Right lung (tissue), 5 donors: ENCODE data around the gene MKS1. TPM values are rescaled to one million over a fixed set of nuclear protein-coding genes. Genes with fewer than 3 reads are reported as not detected.

Experiments used
- DNase-seq, 2 donors: peaks; one replicate each; pipeline ENCODE4 v3.0.0-alpha.2; 2013
- polyA plus RNA-seq, 5 donors: library from polyadenylated mRNA; unstranded; fragments of 120-200 nt; gene quantifications; one replicate each; pipeline versions ENCODE4 v1.2.1 to v1.2.3, GENCODE V29; 2013; ENCODE audit warnings: inconsistent platforms in 1 of 5, low replicate concordance in 1 of 5; ENCODE audit not compliant: insufficient read length in 5 of 5, insufficient read depth in 1 of 5

Gene MKS1
- polyA plus RNA-seq, 5 donors, result 32.7 to 44.5 (median 40.4) TPM

DNA sequence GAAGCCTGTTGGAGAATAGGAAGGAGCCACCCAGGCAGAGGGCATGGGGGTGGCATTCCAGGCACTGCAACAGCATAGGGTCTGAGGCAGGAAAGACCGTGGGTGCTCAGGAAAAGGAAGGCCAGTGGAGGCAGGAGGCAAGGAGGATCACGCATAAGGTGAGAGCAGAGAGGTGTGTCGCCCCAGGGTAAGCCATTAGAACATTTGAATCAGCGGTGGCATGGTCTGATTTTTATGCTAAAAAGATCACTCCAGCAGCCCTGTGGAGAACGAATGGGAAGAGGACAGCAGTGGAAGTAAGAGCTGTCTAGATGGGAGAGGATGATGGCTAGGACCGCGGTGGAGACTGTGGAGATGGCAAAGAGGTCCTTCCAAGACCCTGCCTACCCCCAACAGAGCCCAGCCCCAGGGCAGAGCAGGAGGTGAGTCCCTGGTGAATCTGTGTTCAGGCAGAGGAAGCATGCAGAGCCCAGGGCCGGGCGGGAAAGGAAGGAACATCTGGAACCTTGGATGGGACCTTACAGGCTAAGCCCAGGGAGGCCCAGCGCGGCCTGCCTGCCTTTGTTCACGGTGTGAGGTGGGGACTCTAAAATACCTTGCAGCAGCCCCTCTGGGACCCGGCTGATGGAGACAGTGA, 27.2 kb upstream of the MKS1 start:
- no peak for DNase-seq

DNA sequence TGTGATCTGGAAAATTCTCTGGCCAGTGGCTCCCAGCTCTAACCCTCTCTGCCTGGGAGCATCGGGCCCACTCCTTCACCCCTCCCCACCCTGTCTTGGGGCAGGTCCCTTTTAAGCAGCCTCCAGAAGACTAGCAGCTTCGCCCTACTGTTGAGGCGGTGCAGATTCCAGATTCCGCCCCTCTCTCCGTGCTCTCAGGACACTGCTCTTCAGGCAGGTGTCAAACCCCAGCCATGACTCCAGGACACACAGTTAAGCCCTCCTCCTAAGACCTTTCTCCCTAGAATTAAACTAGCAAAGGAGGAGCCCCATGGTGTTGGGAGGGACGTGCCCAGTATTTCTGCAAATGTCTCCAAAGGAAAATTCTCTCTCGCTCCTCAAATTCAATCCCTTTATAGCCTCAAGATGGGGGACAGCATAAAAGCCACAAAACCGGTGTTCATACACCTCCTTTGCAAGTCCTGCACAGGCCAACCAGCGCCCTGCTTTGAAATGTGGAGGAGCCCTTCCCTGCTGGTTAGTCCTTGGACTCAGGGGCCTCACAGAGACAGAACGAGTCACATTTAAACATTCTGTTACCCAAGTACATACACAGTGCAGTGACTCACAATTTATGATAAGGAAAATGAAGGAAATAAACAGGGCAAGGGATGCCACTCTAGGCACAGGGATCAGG, 26.5 kb upstream of the MKS1 start:
- no peak for DNase-seq

GRCh38 chr17:58244963-58245362, 25.9 kb upstream of the MKS1 start:
- DNase-seq, result no peak

DNA sequence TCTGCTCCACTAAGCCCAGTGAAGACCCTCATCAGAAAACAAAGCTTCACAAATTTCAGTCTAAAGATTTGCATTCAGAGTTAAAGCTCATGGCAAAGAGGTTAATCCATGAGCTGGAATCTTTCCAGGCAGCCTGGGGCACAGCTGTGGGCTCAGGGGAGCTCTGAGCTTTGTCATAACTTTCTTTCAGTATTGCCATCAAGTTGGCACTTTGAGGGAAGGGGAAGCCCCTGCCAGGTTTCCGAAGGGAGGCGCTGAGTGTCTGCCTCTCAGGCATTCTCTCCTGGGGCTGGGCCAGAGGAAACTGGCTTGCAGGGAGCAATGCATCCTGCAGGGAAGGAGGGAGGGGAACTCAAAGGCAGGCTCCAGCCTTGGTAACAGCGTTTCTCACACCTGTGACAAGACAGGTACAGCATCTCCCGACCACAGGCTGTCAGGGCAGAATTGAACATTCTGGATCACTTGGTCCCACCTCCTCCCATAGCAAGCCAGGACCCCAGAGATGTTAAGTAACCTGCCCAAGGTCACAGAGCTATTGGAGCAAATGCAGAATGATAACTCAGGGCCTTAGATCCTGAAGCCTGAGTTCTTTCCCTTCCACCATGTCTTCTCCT, 23.2 kb upstream of the MKS1 start:
- no peak for DNase-seq

- no peak for DNase-seq
Observed at GRCh38 chr17:58239987-58240386, 20.9 kb upstream of the MKS1 start.

GRCh38 chr17:58238147-58238634, 19.1 kb upstream of the MKS1 start, which contains the start of gene LPO:
TSS of gene LPO (plus strand) at chr17:58238584. CDS start at chr17:58242980, 4,396 bp downstream.
- no peak for DNase-seq

- no peak for DNase-seq
Observed at GRCh38 chr17:58236394-58236793, 17.3 kb upstream of the MKS1 start.

- DNase-seq, result no peak
Observed at GRCh38 chr17:58235821-58236220, 16.8 kb upstream of the MKS1 start.

- DNase-seq, result no peak
Observed at GRCh38 chr17:58234512-58234911, 15.5 kb upstream of the MKS1 start.

DNA sequence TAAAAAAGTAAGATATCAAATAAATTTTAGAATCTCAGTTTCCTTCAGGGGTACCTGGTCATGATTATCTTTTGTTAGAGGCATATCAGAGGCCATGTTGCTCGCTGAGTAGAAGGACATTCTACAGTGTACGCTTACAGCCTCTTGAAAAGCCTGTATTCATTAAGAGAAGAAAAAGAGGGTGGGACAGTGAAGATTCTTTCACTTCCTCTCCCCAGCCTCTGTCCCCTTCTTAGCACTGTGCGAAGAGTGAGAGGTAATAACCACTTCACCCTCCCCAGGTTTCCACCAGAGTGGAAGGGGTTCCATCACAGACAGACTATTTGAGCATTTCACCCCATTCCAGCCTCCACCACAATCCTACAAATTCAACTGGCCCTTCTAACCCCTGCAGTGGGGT, 14.5 kb upstream of the MKS1 start:
- no peak for DNase-seq

- DNase-seq, result no peak
Observed at GRCh38 chr17:58232707-58233156, 13.7 kb upstream of the MKS1 start.

DNA sequence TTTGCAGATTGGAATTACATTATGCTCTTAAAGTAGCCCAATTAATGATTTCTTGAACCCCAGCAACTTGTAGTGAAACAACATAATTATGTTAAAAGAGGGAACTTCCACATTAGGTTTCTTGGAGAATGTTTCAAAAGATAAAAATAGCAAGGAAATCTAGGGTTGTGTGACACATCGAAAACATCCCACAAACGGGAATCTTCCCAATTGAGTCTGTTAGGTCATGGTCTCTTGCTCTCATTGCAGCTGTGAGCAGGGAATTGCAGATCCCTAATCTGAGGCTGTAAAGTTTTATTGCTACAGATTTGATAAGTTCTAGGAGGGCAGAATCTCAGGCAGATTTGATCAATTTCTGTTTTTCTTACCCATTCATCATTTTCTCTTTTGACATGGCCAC, 12.6 kb upstream of the MKS1 start:
- DNase-seq, result no peak

DNA sequence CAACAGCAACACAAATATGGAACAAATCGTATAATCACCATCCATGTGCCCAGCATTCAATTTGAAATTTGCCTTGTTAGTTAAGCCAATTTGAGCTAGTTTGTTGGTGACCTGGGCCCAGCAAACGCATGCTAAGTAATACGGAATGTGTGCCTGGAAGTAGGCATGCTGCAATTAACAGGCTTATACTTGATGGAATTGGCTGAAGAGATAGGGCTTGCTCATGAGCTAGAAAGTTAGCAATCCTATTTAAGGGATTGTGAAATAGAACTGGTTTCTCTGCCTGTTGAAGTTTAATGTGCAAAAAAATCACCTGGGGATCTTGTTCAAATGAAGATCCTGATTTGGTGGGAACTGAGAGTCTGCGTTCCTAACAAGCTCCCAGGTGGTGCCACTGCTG, 10.8 kb upstream of the MKS1 start:
- no peak for DNase-seq

DNA sequence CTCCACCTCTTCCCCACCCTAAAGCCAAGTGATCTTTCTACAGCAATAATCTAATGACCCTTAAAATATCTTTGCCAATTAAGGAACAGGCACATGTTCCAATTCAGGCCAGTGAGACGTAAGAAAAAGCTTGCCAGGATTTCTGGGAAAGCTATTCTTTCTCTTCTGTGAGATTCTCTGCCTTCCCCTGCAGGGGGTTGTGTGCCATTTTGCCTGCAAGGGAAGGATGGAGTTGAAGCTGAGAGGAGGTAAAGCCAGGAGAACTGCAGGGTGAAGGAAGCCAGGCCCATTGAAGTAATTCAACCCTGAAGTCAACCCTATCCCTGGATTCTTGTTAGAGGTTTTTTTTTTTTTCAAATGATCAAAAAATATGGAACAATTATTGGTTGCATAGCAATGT, 10.3 kb upstream of the MKS1 start:
- no peak for DNase-seq

DNA sequence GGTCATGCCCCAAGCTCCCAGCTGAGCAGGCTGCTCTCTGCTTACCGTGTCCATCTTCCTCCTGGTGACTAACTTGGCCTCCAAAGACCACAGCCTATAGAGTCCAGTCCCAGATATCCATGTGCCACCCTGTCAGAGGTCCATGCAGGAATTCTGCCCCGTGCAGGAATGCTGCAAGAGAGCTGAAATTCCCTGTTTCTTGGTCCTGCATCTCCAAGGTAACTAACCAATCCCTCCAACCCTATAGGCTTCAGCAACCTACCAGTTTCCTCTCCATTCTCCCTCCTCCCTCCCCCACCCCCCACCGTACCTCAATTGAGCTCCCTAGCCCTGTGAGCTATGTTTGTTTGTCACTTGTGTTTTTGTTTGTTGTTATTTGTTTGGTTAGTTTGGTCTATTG, 9.6 kb upstream of the MKS1 start:
- DNase-seq, result no peak

DNA sequence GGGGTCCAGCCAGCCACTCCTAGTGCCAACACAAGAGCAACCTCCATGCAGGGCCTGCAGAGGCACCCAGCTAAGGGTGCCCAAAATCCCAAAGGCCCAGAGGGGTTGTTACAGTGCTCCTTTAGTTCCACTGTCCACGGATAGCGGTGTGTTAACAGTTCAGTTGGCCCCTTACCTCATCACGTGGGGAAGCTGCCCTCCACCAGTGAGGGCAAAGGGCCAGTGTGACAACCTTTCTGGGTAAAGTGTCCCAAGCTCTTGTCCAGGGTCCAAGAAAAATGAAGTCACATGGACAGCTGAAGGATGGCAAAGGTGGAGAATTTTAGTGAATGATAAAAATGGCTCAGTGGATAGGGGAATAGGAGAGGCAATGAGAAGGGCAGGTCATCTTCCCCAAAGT, 8.7 kb upstream of the MKS1 start:
- no peak for DNase-seq

- no peak for DNase-seq
Observed at GRCh38 chr17:58224315-58224714, 5.3 kb upstream of the MKS1 start.

GRCh38 chr17:58219789-58220183, 731 bp upstream of the MKS1 start:
- no peak for DNase-seq

- DNase-seq, result no peak
Observed at GRCh38 chr17:58217766-58218165, 1.3 kb downstream of the MKS1 start.

DNA sequence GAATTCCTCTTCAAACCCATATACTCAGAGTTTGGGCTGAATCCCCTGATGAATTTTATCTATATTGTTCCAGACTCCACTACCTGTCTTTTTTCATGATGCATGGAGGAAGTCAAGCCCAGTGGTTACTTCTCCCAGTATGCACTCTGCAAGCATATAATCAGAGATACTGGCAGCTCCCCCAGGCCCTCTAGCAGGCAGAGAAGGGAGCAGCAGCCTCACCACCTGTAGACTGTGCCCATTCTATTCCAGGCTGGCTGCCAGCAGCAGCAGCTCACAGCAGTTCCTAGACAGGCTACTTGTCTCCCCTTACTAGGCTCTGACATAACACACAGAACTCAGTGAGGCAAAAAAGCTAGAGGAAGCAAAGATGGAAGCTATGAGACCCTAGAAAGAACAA, 3.4 kb downstream of the MKS1 start:
- no peak for DNase-seq

- no peak for DNase-seq
Observed at GRCh38 chr17:58210922-58211321, 8.1 kb downstream of the MKS1 start.

- no peak for DNase-seq
Observed at GRCh38 chr17:58208344-58208743, 10.7 kb downstream of the MKS1 start.

GRCh38 chr17:58207451-58207850, 11.6 kb downstream of the MKS1 start:
- no peak for DNase-seq
